Transverse colon (tissue), 4 donors: Measurements from ENCODE around the gene SMAD2. TPM values are rescaled to one million over a fixed set of nuclear protein-coding genes. Genes with fewer than 3 reads are reported as not detected.

Experiments used
- DNase-seq: peaks from one replicate; pipeline ENCODE4 v3.0.0-alpha.2; 2019
- H3K27ac ChIP-seq, 4 donors: fragments of 200-600 bp; sonication (generic); 2 replicates each; pipeline ENCODE4 v1.5.1; 2016 to 2018; ENCODE audit warnings: inconsistent platforms in 4 of 4
- H3K27me3 ChIP-seq: fragments of 200-600 bp; sonication (generic); 2 replicates; pipeline ENCODE4 v1.5.1; 2017; ENCODE audit warnings: inconsistent platforms
- H3K36me3 ChIP-seq, 4 donors: fragments of 200-600 bp; sonication (generic); 2 replicates each; pipeline ENCODE4 v1.5.1; 2017 to 2019; ENCODE audit warnings: inconsistent platforms in 4 of 4
- H3K4me1 ChIP-seq, 4 donors: fragments of 200-600 bp; sonication (generic); 2 replicates each; pipeline ENCODE4 v1.5.1; 2017 to 2020; ENCODE audit warnings: inconsistent platforms in 4 of 4
- H3K4me3 ChIP-seq, 4 donors: fragments of 200-600 bp; sonication (generic); 1 replicate in 1 of 4; 2 replicates in 3 of 4; pipeline versions ENCODE4 v1.5.1 to v1.6.1; 2017 to 2019; ENCODE audit warnings: inconsistent platforms in 4 of 4
- H3K9me3 ChIP-seq, 2 donors: fragments of 200-600 bp; sonication (generic); 2 replicates each; pipeline ENCODE4 v1.5.1; 2017 to 2019; ENCODE audit warnings: inconsistent platforms in 2 of 2
- EP300 ChIP-seq: sonication (generic); formaldehyde crosslinking; IDR thresholded peaks from one replicate; pipeline ENCODE4 v1.6.1; 2017; ENCODE audit warnings: antibody characterized with exemption, low read depth
- POLR2A ChIP-seq: fragments of 450-650 bp; IDR thresholded peaks from one replicate; pipeline ENCODE4 v1.6.1; 2016; ENCODE audit warnings: antibody characterized with exemption, mild to moderate bottlenecking, moderate library complexity
- POLR2AphosphoS5 ChIP-seq, 3 donors: sonication (generic); formaldehyde crosslinking; IDR thresholded peaks; one replicate each; pipeline ENCODE4 v1.6.1; 2016; ENCODE audit warnings: antibody characterized with exemption in 3 of 3
- WGBS, 2 donors: methylation state at CpG; one replicate each; pipeline ENCODE4 v1.1.5; 2018; ENCODE audit warnings: low coverage in 1 of 2; 5-methylcytosine and 5-hydroxymethylcytosine counted together
- in situ Hi-C, 4 donors: fragments of 200-750 bp; cut with MboI; loops; one replicate each; pipeline versions ENCODE4 v1.15.0 to v1.15.1; 2017; ENCODE audit warnings: low sequenced_read_pairs in 3 of 4, low pct_ligation_motif_present in 1 of 4, low pct_unique_long_range_greater_than_20kb in 1 of 4
- intact Hi-C: fragments of 100-400 bp; cut with DNase I; formaldehyde crosslinking; loops from one replicate; pipeline ENCODE4 v1.15.1; 2023; ENCODE audit warnings: low total_unique reads
- total RNA-seq, 4 donors: library from RNA; depleted of rRNA; stranded (reverse); fragments of >200 nt; gene quantifications; one replicate each; pipeline ENCODE4 v1.1.0, GENCODE V29; 2016
- TF ChIP-seq, protein P1 (sequence below), 5 experiments: fragments of 200-600 bp in 3 of 5; fragments of 450-650 bp in 2 of 5; sonication (generic) in 3 of 5; IDR thresholded peaks; 1 replicate in 2 of 5; 2 replicates in 3 of 5; pipeline ENCODE4 v1.5.1; 2016 to 2017; ENCODE audit warnings: antibody characterized with exemption in 5 of 5, inconsistent platforms in 3 of 5, mild to moderate bottlenecking in 2 of 5, moderate library complexity in 1 of 5

SMAD2 gene
- total RNA-seq, 4 donors from 2014 or later: 17.9 to 68.8 (median 43.9) TPM

GRCh38 chr18:47881752-47882455, 48.6 kb downstream of the SMAD2 start:
- Histone ChIP-seq H3K36me3 (peaks cover 0 to 6% (median 0%) of the 10 kb centered on the region in 4 donors), H3K4me1 (peaks cover 0 to 8% (median 0%) of the 10 kb centered on the region in 4 donors), H3K4me3 (no peak overlapping the region), H3K27me3 (no peaks in the 10 kb centered on the region), H3K27ac (no peak overlapping the region), H3K9me3 (no peaks in the 10 kb centered on the region)
- 94 to 100% methylated on average over 3 to 7 of the region's 7 CpGs for WGBS, 2 donors
- TF ChIP-seq EP300 (no peak), POLR2AphosphoS5 (IDR thresholded peaks at IDR 0.05) (no peak), POLR2A (no peak)
- TF ChIP-seq, protein P1, sequence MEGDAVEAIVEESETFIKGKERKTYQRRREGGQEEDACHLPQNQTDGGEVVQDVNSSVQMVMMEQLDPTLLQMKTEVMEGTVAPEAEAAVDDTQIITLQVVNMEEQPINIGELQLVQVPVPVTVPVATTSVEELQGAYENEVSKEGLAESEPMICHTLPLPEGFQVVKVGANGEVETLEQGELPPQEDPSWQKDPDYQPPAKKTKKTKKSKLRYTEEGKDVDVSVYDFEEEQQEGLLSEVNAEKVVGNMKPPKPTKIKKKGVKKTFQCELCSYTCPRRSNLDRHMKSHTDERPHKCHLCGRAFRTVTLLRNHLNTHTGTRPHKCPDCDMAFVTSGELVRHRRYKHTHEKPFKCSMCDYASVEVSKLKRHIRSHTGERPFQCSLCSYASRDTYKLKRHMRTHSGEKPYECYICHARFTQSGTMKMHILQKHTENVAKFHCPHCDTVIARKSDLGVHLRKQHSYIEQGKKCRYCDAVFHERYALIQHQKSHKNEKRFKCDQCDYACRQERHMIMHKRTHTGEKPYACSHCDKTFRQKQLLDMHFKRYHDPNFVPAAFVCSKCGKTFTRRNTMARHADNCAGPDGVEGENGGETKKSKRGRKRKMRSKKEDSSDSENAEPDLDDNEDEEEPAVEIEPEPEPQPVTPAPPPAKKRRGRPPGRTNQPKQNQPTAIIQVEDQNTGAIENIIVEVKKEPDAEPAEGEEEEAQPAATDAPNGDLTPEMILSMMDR (IDR thresholded peaks at IDR 0.05): no peak
- intact Hi-C loops: no loop called here
- DNase-seq: no peak
- in situ Hi-C loops: loop anchor here in 1 of 4 donors (25.0 kb wide), 1 partner anchor 95 kb away; no protein-coding TSS in a partner anchor

GRCh38 chr18:47881042-47881441, 49.4 kb downstream of the SMAD2 start:
- TF ChIP-seq, protein P1 (IDR thresholded peaks at IDR 0.05): no peak
- TF ChIP-seq POLR2A (no peak), POLR2AphosphoS5 (IDR thresholded peaks at IDR 0.05) (no peak), EP300 (no peak)
- no peak overlapping the region for H3K4me3 ChIP-seq
- in situ Hi-C loops: loop anchor here in 1 of 4 donors (25.0 kb wide), 1 partner anchor 94 kb away; no protein-coding TSS in a partner anchor
- H3K36me3 ChIP-seq: peaks cover 0 to 6% (median 0%) of the 10 kb centered on the region in 4 donors
- 79% methylated on average over 3 of the region's 3 CpGs; no CpG with 5 or more reads in 1 of the 2 donors for WGBS, 2 donors
- intact Hi-C loops: no loop called here
- H3K27me3 ChIP-seq: no peaks in the 10 kb centered on the region
- peaks cover 0 to 8% (median 0%) of the 10 kb centered on the region in 4 donors for H3K4me1 ChIP-seq
- H3K27ac ChIP-seq: no peak overlapping the region
- H3K9me3 ChIP-seq: no peaks in the 10 kb centered on the region
- no peak for DNase-seq

DNA sequence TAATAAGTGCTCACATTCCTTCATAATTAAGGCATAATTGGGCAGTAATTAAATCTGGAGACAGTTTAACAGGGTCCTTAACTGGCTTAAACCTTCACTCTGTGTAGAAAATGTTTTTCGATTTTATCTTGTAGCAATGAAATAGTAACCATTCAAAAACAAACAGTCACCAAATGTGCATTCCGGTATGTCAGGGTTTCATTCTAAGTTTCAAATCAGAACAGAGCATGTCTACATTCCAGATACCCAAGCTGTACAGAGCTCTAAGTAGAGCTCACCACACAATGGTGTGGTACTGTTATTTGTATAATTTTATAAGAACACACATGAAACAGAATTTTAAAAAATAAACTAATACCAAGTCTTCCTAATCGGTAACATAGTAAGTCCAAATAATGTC, 52.6 kb downstream of the SMAD2 start:
- in situ Hi-C loops: loop anchor here in 1 of 4 donors (25.0 kb wide), 1 partner anchor 91 kb away; no protein-coding TSS in a partner anchor
- DNase-seq: no peak
- TF ChIP-seq POLR2AphosphoS5 (IDR thresholded peaks at IDR 0.05): no peak
- no peak for TF ChIP-seq EP300
- no peak for TF ChIP-seq POLR2A
- TF ChIP-seq, protein P1 (IDR thresholded peaks at IDR 0.05): no peak
- no peak overlapping the region for H3K27ac ChIP-seq
- H3K4me1 ChIP-seq: peaks cover 0 to 8% (median 2%) of the 10 kb centered on the region in 4 donors
- peaks cover 0 to 6% (median 0%) of the 10 kb centered on the region in 4 donors for H3K36me3 ChIP-seq
- no peak overlapping the region for H3K4me3 ChIP-seq
- WGBS, 2 donors: 91 to 93% methylated on average over 3 of the region's 3 CpGs
- H3K9me3 ChIP-seq: no peaks in the 10 kb centered on the region
- no peaks in the 10 kb centered on the region for H3K27me3 ChIP-seq
- intact Hi-C loops: no loop called here

DNA sequence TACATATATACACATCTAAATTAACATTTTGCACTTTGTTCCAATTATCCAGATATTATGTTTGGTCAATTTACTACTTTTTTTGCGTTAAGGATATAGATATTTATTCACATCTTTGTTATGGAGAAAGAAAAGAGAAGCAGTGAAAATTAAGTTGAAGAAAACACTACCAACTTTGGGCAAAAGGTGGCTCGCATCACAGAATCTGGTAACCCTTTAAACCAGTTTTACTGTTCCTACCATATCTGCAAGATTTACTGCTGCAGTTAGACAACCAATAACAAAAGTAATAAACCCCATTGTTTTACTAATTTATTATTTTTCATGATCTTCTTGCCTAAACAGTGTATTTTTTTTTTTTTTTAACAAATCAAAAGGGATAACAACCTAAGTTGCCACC, 53.6 kb downstream of the SMAD2 start:
- Histone ChIP-seq H3K36me3 (no peaks in the 10 kb centered on the region), H3K27ac (no peak overlapping the region), H3K4me1 (peaks cover 0 to 13% (median 4%) of the 10 kb centered on the region in 4 donors), H3K4me3 (no peak overlapping the region), H3K9me3 (no peaks in the 10 kb centered on the region), H3K27me3 (no peaks in the 10 kb centered on the region)
- WGBS, 2 donors: 94 to 95% methylated on average over 2 of the region's 2 CpGs
- DNase-seq: no peak
- in situ Hi-C loops (loop anchor here in 1 of 4 donors (25.0 kb wide), 1 partner anchor 90 kb away; no protein-coding TSS in a partner anchor), intact Hi-C loops (no loop called here)
- TF ChIP-seq POLR2A (no peak), EP300 (no peak), POLR2AphosphoS5 (IDR thresholded peaks at IDR 0.05) (no peak)
- TF ChIP-seq, protein P1 (IDR thresholded peaks at IDR 0.05): no peak
